Astrocyte of the cerebellum (primary cell): ENCODE results near the gene TAGLN3.

ENCODE experiments used
- DNase-seq: peaks from one replicate; pipeline ENCODE4 v3.0.0-alpha.2; 2011; ENCODE audit warnings: low read depth
- H3K4me3 ChIP-seq: 2 replicates; pipeline ENCODE4 v1.5.1; 2011; ENCODE audit warnings: mild to moderate bottlenecking, low read depth, low read length, moderate library complexity
- CTCF ChIP-seq: IDR thresholded peaks from 2 replicates; pipeline ENCODE4 v1.5.1; 2012; ENCODE audit warnings: low read length, low read depth, moderate library complexity, mild to moderate bottlenecking; ENCODE audit errors: missing control alignments
- in situ Hi-C: cut with HindIII; loops from 2 replicates; pipeline ENCODE4 v1.10.0; 2017; ENCODE audit warnings: low sequenced_read_pairs

TAGLN3 gene

GRCh38 chr3:112005091-112005672, 6.5 kb downstream of the TAGLN3 start:
- no peak for TF ChIP-seq CTCF
- no peak for DNase-seq
- in situ Hi-C loops, result no loop called here
- no peak overlapping the region for H3K4me3 ChIP-seq

- no peak for TF ChIP-seq CTCF
- in situ Hi-C loops, result no loop called here
- DNase-seq, result no peak
- H3K4me3 ChIP-seq, result no peak overlapping the region
Measured at GRCh38 chr3:112007633-112008032, 8.9 kb downstream of the TAGLN3 start.

- in situ Hi-C loops, result no loop called here
- TF ChIP-seq CTCF, result no peak
Measured at GRCh38 chr3:112009670-112010069, 10.9 kb downstream of the TAGLN3 start.

GRCh38 chr3:112010636-112011035, 11.9 kb downstream of the TAGLN3 start:
- in situ Hi-C loops, result no loop called here
- no peak overlapping the region for H3K4me3 ChIP-seq
- no peak for TF ChIP-seq CTCF
- DNase-seq, result no peak

More at GRCh38 chr3:112009670-112010069, 10.9 kb downstream of the TAGLN3 start:
- no peak for DNase-seq
- no peak overlapping the region for H3K4me3 ChIP-seq

- no peak for DNase-seq
- no peak for TF ChIP-seq CTCF
- in situ Hi-C loops, result no loop called here
- H3K4me3 ChIP-seq, result no peak overlapping the region
Measured at GRCh38 chr3:112011376-112011940, 12.7 kb downstream of the TAGLN3 start.

- DNase-seq, result no peak
- in situ Hi-C loops, result no loop called here
- no peak for TF ChIP-seq CTCF
- no peak overlapping the region for H3K4me3 ChIP-seq
Measured at GRCh38 chr3:112012205-112012992, 13.7 kb downstream of the TAGLN3 start.
